HG03175 (cell line): ENCODE results near the gene SLC2A8.

Source experiments
- ATAC-seq: cut with Tn5 transposase; IDR thresholded peaks from one replicate; pipeline ENCODE4 v1.9.1; 2021; ENCODE audit warnings: mild to moderate bottlenecking, moderate library complexity; ENCODE audit not compliant: unreplicated experiment

The SLC2A8 gene

DNA sequence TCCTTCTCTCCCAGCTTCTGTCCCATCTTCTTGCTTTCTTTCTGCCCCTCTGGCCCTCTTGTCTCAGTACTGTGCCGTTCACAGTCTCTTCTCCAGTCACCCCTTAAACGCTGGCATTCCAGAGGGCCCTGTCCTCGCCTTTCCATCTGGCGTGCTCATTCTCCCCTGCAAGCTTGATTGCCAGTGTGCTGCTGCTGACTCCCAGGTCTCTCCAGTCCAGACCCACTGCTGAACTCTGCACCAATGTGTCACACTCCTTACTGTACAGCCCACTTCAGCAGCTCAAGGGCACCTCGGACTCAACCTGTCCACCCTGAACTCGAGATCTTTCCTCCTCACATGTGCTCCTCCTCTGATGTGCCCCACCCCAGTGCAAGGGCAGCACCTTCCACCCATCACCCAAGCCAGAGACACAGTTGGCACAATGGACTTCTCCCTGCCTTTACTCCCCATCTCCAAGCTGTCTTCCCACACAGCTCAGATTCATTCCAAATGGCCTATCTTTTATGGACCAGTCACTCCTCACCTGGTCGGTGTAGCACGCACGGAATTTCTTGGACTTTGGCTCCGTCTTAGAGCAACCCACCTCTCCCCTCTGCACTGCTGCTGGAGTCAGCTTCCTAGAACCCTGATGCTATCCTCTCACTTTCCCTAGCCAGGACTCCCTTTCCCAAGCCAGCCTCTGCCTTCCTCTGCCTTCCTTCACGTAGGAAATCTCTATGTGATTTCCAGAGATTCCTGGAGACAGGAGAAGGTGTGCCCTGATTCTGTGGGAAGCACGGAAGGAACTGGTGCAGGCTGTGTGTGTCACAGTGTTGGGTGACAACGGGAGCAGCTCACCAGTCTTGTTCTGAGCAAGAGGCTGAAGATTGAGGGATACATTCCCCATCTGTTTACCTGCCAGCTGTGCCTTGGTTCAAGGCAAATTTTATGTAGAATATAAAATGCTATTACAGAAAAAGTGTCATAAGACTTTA is 26.0 kb upstream of the SLC2A8 start:
- ATAC-seq = no peak

GRCh38 chr9:127380479-127380878 is 16.5 kb upstream of the SLC2A8 start:
- ATAC-seq = no peak

GRCh38 chr9:127382541-127382940 is 14.4 kb upstream of the SLC2A8 start:
- ATAC-seq = no peak

DNA sequence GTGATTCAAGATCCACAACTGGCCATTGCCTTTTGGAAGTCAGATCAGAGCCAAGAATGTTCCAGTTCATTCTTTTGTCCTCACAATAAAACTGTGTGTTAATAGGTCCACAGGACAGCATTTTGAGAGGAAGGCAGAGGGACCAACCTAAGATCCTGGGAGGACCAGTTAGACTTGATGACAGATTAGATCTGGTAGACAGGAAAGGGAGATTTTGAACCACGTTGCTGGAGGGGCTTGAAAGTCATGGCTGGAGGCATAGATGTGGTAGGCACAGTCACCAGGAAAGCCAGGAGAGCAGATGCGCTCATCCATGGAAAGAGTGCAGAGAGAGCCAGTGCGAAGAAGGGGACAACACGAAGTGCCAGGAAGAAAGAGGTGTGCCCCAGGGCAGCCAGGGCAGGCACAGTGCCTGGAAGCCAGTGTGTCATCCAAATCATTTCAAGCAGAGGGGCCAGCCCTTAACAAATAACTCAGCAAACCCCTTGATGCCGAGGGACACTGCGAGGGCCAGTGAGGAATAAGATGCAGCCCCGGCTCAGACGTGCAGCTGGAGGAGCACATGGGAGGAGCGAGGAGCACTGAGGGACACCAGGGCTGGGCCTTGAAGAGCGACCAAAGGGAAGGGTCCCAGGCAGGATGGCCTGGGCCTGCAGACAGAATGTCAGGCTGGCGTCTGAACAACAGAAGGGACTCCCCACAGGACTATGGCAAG is 12.8 kb upstream of the SLC2A8 start:
- no peak for ATAC-seq

DNA sequence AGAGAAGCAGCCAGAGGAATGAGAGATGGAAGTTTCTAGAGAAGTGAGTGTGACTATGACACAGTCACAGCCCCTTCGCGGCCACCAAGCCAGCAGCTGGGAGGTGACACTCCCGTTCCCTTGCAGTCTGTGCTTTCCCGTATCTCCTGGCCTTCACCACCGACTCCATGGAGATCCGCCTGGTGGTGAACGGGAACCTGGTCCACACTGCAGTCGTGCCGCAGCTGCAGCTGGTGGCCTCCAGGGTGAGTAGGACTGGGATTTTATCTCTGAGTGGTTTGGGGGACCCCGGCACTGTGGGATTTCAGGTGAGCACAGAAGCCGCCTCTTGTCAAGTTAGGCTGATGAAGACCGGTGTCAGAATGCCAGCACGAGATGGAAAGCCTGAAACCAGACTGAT is 12.1 kb upstream of the SLC2A8 start:
- no peak for ATAC-seq

DNA sequence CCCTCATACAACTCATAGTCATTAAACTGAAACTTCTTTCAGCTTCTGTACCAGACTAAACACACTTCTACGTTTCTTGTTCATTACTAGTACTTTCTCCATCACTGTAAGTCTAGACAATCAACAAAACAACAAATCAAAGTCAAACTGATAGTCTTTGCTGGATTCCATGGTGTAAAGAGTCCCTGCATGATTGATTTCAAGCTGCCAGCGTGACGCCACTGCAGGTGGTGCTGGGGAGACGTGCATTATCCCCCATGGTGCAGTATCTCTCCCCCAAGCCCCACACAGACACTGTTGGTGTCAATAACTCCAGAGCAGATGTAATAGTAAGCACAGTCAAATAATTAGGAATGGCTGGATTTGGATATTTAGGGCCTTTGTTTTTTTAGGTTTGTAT is 10.7 kb upstream of the SLC2A8 start:
- no peak for ATAC-seq

DNA sequence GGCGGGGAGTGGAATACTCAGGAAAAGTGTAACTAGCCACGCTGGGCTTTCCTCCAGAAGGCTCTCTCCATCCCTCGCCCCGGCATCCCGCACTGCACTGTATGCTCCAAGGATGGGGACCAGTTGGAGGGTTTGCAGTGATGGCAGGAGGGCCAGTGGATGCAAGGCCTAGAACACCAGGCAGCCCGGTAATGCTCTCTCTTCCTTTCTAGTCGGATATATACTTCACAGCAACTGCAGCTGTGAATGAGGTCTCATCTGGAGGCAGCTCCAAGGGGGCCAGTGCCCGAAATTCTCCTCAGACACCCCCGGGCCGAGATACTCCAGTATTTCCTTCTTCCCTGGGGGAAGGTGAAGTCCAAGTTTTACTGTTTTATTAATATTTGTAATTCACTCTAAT is 10.0 kb upstream of the SLC2A8 start:
- no peak for ATAC-seq

- peak; percentile 72 for ATAC-seq
Measured at GRCh38 chr9:127388037-127388855, 8.7 kb upstream of the SLC2A8 start.

GRCh38 chr9:127388856-127389238 is 8.1 kb upstream of the SLC2A8 start:
- no peak for ATAC-seq

GRCh38 chr9:127389381-127390247 is 7.4 kb upstream of the SLC2A8 start:
- ATAC-seq = no peak

DNA sequence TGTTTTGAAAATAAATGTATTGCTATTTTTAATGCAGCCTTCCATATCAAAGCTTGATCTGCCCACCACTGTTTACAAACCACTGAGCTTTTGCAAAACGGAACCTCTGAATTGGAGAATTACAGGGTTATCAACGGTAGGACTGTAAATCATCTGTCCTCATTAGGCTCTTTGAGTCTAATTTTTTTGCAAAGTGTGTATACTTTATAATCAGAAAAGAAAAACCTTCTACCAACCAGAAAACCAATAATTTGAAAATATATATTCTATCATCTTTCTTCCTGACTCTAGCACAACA is 6.8 kb upstream of the SLC2A8 start:
- no peak for ATAC-seq

GRCh38 chr9:127390563-127390962 is 6.4 kb upstream of the SLC2A8 start:
- no peak for ATAC-seq

DNA sequence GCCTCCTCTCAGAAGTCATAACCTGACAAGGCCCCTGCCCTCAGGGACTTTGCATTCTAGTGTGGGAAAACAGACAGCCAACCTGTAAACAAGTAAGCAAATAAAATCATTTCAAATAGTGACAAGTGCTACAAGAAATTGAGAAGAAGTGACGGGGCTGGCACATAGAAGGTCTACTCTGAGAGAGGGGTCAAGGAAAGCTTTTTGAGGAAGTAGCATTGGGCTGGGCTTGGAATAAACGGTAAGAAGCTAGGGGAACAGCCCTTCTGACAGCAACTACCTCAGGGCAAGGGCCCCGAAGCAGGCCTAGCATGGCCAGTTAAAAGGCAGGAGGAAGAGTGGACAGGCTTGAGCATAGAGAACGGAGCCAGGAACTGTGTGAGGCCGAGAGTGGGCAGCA is 4.8 kb upstream of the SLC2A8 start:
- no peak for ATAC-seq

DNA sequence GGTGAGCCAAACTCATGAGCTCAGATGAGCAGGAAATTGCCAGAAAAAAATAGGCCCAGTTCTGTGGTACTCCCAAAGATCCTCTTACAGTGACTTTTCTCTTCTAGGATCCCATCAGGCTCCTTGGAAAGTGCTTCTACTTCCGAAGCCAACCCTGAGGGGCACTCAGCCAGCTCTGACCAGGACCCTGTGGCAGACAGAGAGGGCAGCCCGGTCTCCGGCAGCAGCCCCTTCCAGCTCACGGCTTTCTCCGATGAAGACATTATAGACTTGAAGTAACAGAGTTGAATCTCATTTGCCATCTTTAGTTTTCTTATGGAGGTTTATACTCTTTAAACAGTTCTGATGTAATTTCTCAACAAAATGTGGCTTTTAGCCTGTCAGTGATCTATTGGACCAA is 4.0 kb upstream of the SLC2A8 start:
- ATAC-seq = no peak

DNA sequence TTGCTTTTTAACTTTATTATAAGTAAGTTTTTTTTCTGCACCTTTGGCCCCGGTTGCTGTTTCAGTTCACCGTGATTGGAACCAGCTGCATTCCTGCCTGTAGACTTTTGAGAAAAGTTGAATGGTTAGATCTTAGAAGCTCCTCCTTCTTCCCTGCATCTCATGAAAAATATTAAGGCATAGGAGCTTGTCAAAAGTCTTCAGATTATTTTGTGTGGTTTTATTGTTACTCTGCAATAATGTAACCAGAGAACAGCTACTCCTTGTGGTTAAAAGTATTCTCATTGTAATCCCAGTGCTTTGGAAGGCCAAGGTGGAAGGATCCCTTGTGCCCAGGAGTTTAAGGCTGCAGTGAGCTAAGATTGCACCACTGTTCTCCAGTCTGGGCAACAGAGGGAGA is 3.3 kb upstream of the SLC2A8 start:
- ATAC-seq = no peak

DNA sequence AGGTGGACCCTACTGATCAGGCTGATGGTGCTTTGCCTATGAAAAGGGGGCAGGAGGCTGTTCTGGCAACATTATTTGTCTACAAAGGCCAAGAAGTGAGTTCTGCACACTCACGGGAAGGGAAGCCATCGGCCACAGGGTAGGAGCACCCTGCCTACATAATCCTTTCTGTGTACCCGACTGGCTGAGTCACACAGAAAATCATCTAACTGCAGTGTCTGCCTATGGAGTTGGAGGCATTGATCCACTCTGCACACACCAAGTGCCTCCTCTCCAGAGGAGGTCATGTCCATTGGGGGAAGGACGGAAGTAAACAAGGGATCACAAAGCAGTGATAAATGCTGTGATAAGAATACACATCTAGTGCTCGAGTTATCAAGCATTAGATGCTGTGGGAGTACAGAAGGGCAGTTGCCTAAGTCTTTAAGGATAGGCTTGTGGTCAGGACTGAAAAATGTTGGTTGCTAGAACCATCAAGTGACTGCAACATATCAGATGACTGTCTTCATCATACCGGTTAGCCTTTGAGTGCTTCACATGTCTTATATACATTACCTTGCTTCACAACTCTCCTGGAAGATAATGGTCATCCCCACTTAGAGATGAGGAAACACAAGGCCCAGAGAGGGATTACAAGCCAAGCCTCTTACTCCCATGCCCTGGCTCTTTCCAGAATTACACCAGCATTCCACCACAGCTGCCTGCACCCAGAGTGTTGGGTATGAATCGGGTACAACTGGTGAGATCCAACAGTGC is 1.3 kb upstream of the SLC2A8 start:
- no peak for ATAC-seq

- ATAC-seq = no peak
Measured at GRCh38 chr9:127396253-127396807, 639 bp upstream of the SLC2A8 start.

DNA sequence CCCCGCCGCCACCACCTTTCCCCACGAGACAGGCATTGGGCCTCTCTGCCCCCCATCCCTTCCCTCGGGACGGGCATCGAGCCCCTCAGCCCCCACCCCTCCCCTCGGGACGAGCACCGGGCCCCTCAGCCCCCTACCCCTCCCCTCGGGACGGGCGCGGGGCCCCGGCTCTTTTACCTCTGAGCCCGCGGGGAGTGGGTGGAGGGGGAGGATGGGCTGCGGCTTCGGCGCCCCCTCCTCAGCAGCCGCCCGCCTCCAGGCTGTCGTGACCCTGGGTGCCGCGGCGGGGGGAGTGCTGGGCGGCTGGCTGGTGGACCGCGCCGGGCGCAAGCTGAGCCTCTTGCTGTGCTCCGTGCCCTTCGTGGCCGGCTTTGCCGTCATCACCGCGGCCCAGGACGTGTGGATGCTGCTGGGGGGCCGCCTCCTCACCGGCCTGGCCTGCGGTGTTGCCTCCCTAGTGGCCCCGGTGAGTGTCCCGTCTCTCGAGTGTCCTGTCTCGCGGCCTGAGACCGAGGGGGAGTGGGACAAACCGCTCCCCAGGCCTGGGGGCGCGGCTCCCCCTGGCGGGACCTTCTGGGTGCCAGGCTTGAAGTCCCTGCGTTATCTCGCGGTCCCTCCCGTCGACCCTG is 791 bp downstream of the SLC2A8 start:
- ATAC-seq = no peak

DNA sequence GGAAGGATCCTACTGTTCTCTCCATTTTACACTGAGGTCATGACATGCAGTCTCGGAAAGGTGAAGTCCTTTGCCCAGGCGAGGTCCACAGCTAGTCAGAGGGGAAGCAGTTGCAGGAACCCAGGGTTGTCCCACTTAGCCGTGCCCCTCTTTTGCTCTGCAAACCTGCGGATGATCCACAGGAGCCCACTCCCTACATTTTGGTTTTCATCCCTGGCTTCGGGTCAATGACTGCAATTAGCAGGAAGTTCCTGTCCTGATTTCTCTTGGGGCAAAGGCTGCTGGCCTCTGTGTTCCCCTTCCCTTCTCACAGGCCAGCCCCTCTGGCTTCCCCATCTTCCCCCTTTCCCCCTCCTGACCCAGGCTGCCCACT is 1.3 kb downstream of the SLC2A8 start:
- ATAC-seq = no peak
